AG04450 (cell line): ENCODE measurements around the gene SERPINB8. TPM values are rescaled to one million over a fixed set of nuclear protein-coding genes. Genes with fewer than 3 reads are reported as not detected.

Experiments
- CTCF ChIA-PET: fragments of 300-600, 350-600 bp; formaldehyde crosslinking; extraction: SDS; loops from one replicate; lab custom pipeline; 2022; ENCODE audit warnings: antibody characterized with exemption, inconsistent platforms; lab: Charles Lee
- POLR2A ChIA-PET: fragments of 350-600 bp; formaldehyde crosslinking; extraction: SDS; loops from one replicate; lab custom pipeline; 2021; ENCODE audit warnings: antibody characterized with exemption, inconsistent platforms; lab: Yijun Ruan, JAX
- DNase-seq: peaks from one replicate; pipeline ENCODE4 v3.0.0-alpha.2; 2011; ENCODE audit warnings: low read depth, low spot score
- H3K27ac ChIP-seq: one replicate; pipeline ENCODE4 v1.5.1; 2012; ENCODE audit warnings: low read depth, low read length, control low read depth
- H3K27me3 ChIP-seq: one replicate; pipeline ENCODE4 v1.6.0; 2012; ENCODE audit warnings: low read length; ENCODE audit not compliant: control insufficient read depth, insufficient read depth
- H3K4me3 ChIP-seq: 2 replicates; pipeline ENCODE4 v1.5.1; 2011; ENCODE audit warnings: mild to moderate bottlenecking, low read depth, low read length, control low read depth
- H3K9me3 ChIP-seq: 2 replicates; pipeline ENCODE4 v1.5.1; 2012; ENCODE audit warnings: low read length; ENCODE audit not compliant: control insufficient read depth, insufficient read depth
- CTCF ChIP-seq: IDR thresholded peaks from 2 replicates; pipeline ENCODE4 v1.5.1; 2011; ENCODE audit warnings: low read depth, low read length, control low read depth, inconsistent platforms
- polyA plus RNA-seq: library from polyadenylated mRNA; depleted of rRNA; stranded (reverse); fragments of >200 nt; gene quantifications from 2 replicates; pipeline ENCODE4 v1.2.3, GENCODE V29; 2011

SERPINB8 gene
- polyA plus RNA-seq, 1 experiment: 17.9 TPM

- ChIA-PET POLR2A (no interaction called here), CTCF (interaction anchor here (1.3 to 1.8 kb wide), 2 partner anchors 13 to 15 kb away, joined by 3 to 13 read pairs; no protein-coding TSS in a partner anchor)
- no peak for DNase-seq
- H3K27me3 ChIP-seq: no peaks in the 10 kb centered on the region
- H3K4me3 ChIP-seq: no peak overlapping the region
- no peaks in the 10 kb centered on the region for H3K9me3 ChIP-seq
- no peak overlapping the region for H3K27ac ChIP-seq
- TF ChIP-seq CTCF: no peak
Measured at GRCh38 chr18:63980896-63981460, 11.1 kb downstream of the SERPINB8 start.

GRCh38 chr18:63981719-63982118 is 11.8 kb downstream of the SERPINB8 start:
- Histone ChIP-seq H3K9me3 (no peaks in the 10 kb centered on the region), H3K27me3 (no peaks in the 10 kb centered on the region), H3K4me3 (no peak overlapping the region), H3K27ac (no peak overlapping the region)
- ChIA-PET CTCF (interaction anchor here (1.3 kb wide), 1 partner anchor 14 kb away, joined by 3 read pairs; no protein-coding TSS in a partner anchor), POLR2A (no interaction called here)
- TF ChIP-seq CTCF: no peak
- DNase-seq: no peak

GRCh38 chr18:63982361-63982760 is 12.5 kb downstream of the SERPINB8 start:
- no peak overlapping the region for H3K4me3 ChIP-seq
- no peak for TF ChIP-seq CTCF
- no peak overlapping the region for H3K27ac ChIP-seq
- no peaks in the 10 kb centered on the region for H3K27me3 ChIP-seq
- POLR2A ChIA-PET: no interaction called here
- H3K9me3 ChIP-seq: no peaks in the 10 kb centered on the region
- DNase-seq: no peak
- CTCF ChIA-PET: interaction anchor here (1.2 kb wide), 1 partner anchor 12 kb away, joined by 5 read pairs; no protein-coding TSS in a partner anchor

GRCh38 chr18:63986885-63987284 is 17.0 kb downstream of the SERPINB8 start:
- DNase-seq: no peak
- no peaks in the 10 kb centered on the region for H3K9me3 ChIP-seq
- no peaks in the 10 kb centered on the region for H3K27me3 ChIP-seq
- CTCF ChIA-PET: interaction anchor here (2.0 to 3.2 kb wide), 3 partner anchors 8 to 23 kb away, joined by 14 to 35 read pairs (median 15); no protein-coding TSS in a partner anchor
- no peak for TF ChIP-seq CTCF
- no peak overlapping the region for H3K4me3 ChIP-seq
- POLR2A ChIA-PET: no interaction called here
- no peak overlapping the region for H3K27ac ChIP-seq

GRCh38 chr18:63987743-63988142 is 17.9 kb downstream of the SERPINB8 start:
- no peak for DNase-seq
- Histone ChIP-seq H3K9me3 (no peaks in the 10 kb centered on the region), H3K27me3 (no peaks in the 10 kb centered on the region), H3K27ac (no peak overlapping the region), H3K4me3 (no peak overlapping the region)
- ChIA-PET POLR2A (interaction anchor here (0.8 kb wide), 1 partner anchor 17 kb away, joined by 3 read pairs; no protein-coding TSS in a partner anchor), CTCF (interaction anchor here (1.0 to 2.0 kb wide), 2 partner anchors 10 to 24 kb away, joined by 3 to 14 read pairs; no protein-coding TSS in a partner anchor)
- no peak for TF ChIP-seq CTCF
